Measurements from ENCODE around the gene CLIP2.

The CLIP2 gene

DNA sequence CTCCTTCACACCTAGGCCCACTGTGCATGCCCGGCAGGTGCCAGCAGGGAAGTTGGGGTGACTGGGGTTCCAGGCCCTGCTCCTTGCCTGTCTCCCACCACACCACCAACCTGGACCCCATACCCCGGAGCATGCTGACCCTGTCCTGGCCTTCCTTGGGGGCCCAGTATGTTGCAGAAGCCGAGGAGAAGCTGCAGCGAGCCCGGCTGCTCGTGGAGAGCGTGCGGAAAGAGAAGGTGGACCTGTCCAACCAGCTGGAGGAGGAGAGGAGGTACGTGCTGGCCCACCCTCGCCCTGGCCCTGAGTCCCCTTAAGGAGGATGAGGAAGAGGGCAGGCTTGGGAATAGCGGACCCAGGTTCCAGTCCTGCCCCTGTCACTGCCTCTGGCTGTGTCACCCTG lies 70.8 kb downstream of the CLIP2 start:
- TF ChIP-seq, protein P1, sequence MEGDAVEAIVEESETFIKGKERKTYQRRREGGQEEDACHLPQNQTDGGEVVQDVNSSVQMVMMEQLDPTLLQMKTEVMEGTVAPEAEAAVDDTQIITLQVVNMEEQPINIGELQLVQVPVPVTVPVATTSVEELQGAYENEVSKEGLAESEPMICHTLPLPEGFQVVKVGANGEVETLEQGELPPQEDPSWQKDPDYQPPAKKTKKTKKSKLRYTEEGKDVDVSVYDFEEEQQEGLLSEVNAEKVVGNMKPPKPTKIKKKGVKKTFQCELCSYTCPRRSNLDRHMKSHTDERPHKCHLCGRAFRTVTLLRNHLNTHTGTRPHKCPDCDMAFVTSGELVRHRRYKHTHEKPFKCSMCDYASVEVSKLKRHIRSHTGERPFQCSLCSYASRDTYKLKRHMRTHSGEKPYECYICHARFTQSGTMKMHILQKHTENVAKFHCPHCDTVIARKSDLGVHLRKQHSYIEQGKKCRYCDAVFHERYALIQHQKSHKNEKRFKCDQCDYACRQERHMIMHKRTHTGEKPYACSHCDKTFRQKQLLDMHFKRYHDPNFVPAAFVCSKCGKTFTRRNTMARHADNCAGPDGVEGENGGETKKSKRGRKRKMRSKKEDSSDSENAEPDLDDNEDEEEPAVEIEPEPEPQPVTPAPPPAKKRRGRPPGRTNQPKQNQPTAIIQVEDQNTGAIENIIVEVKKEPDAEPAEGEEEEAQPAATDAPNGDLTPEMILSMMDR (IDR thresholded peaks at IDR 0.05; ENCODE audit: low read depth, low read length, missing control alignments), result no peak
- no peak overlapping the region for H3K4me3 ChIP-seq (replicated peaks; ENCODE audit: low read depth, low read length)
- no peak for DNase-seq (ENCODE audit: extremely low read depth, low read depth)

DNA sequence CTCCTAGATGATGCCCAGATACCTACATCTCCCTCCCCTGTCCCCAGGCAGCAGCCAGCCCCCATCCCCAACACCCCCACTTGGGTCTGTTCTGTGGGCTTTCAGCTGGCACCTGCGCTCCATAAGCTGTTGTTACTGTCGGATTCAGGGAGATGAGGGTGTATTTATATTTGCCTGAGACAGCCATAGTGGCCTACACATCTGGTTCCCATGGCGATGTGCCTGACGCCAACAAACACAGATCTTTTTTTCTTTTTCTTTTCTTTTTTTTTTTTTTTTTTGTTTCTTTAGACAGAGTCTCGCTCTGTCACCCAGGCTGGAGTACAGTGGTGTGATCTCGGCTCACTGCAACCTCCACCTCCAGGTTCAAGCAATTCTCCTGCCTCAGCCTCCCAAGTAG lies 73.1 kb downstream of the CLIP2 start:
- TF ChIP-seq, protein P1 (IDR thresholded peaks at IDR 0.05; ENCODE audit: low read depth, low read length, missing control alignments), result no peak
- no peak overlapping the region for H3K4me3 ChIP-seq (replicated peaks; ENCODE audit: low read depth, low read length)
- no peak for DNase-seq (ENCODE audit: extremely low read depth, low read depth)

DNA sequence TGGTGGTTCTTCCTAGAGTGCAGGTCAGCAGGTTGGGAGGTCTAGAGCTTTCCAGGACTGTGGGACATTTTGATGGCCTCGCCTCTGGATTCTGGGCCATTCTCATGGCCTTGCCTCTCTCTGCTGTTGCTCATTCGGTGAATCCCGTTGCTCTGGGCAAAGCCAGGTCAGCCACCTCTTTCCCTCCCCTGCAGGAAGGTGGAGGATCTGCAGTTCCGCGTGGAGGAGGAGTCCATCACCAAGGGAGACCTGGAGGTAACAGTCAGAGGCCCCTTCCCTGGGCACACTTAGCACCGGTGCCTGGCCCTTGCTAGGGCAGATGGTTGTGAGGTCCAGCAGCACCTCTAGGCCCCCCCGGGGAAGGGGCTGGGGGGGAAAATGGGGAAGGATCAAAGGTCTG lies 74.9 kb downstream of the CLIP2 start:
- no peak overlapping the region for H3K4me3 ChIP-seq (replicated peaks; ENCODE audit: low read depth, low read length)
- DNase-seq (ENCODE audit: extremely low read depth, low read depth), result no peak
- TF ChIP-seq, protein P1 (IDR thresholded peaks at IDR 0.05; ENCODE audit: low read depth, low read length, missing control alignments), result peak; percentile 36

DNA sequence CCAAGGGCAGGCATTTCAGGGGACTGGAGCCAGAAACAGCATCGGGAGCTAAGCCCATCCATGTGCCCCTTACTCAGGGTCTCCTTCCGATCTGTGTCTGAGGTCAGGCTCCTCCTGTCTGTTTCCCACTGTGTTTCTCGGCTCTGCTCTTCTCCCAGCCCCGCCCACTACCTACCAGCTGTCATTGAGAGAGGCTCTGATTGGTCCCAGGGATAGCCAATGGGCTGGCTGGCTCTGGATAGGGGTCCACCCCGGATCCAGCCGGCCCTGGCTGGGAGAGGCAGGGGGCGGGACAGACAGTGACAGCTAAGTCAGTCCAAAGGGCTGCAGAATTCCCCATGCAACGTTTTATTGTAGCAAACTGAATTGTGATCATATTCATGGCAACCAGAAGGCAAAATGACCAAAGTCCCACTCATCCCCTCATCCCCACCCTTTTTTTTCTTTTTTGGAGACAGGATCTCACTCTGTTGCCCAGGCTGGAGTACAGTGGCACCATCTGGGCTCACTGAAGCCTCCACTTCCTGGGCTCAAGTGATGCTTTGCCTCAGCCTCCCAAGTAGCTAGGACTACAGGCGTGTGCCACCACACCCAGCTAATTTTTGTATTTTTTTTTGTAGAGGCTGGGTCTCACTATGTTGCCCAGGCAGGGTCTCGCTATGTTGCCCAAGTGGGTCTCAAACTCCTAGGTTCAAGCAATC lies 76.3 kb downstream of the CLIP2 start:
- no peak overlapping the region for H3K4me3 ChIP-seq (replicated peaks; ENCODE audit: low read depth, low read length)
- DNase-seq (ENCODE audit: extremely low read depth, low read depth), result peak; percentile 25
- TF ChIP-seq, protein P1 (IDR thresholded peaks at IDR 0.05; ENCODE audit: low read depth, low read length, missing control alignments), result no peak

DNA sequence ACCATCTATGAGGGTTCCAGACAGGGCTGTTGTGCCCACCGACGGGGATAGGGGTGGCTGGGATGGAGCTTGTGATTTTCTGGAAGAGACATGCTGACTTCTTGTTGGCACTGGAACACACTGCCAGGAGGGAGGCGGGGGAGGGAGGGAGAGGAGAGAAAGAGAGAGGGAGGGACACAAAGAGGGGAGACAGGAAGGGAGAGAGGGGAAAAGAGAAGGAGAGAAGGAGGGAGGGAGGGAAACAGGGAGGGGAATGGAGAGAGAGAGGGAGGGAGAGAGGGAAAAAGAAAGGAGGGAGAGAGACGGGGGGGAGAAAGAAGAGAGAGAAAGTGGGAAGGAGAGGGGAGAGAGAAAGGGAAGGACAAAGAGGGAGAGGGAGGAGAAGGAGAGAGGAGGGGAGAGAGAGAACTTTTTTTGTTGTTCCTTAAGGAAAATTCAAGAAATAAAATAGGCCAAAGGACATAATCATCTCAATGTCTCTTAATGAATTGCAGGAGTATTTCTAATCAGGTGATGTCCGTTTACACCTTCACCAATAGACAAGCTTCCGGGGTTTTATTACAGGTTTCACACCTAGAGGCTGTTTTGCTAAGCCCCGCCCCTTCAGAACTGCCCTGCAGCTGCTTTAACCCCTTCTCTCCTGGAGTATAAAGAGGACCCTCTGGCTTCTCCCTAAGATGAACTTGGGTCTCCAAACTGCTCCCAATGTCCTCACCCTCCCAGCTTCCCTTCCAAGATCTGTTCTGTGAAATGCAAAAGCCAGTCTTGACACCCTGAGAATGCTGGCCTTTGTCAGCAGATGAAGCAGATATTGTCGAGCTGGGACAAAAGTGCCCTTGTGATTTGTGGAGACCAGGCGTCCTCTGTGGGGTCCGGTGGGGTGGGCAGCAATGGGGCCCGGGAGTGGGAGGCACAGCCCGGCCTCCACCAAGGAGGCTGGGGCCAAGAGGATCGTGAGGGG lies 82.5 kb downstream of the CLIP2 start:
- TF ChIP-seq, protein P1 (IDR thresholded peaks at IDR 0.05; ENCODE audit: low read depth, low read length, missing control alignments), result no peak
- no peak for DNase-seq (ENCODE audit: extremely low read depth, low read depth)
- no peak overlapping the region for H3K4me3 ChIP-seq (replicated peaks; ENCODE audit: low read depth, low read length)

DNA sequence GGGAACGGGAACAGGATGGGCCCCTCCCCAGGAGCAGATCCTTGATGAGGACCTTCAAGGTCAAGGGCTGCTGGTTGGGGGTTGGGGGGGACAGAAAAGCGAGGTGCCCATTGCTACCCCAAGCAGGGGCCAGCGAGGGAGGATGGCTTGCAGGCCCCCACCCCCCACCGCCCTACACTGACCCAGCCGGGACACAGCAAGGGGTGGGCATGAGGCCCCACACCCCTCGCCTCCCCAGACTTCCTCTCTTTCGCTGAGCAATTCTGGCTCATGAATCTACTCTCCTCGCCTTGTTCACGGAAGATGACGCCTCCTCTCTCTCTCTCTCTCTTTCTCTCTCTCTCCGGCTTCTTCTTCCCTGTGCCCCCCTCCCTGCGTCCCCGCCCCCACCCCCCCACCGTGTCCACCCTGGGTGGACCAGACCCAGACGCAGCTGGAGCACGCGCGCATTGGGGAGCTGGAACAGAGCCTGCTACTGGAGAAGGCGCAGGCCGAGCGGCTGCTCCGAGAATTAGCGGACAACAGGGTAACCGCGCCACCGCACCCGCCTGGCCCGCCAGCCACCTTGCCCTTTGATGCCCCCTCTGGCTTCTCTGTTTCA lies 83.4 kb downstream of the CLIP2 start:
- TF ChIP-seq, protein P1 (IDR thresholded peaks at IDR 0.05; ENCODE audit: low read depth, low read length, missing control alignments), result no peak
- DNase-seq (ENCODE audit: extremely low read depth, low read depth), result no peak
- no peak overlapping the region for H3K4me3 ChIP-seq (replicated peaks; ENCODE audit: low read depth, low read length)
